ENCODE measurements around the gene EPHA8. TPM values are rescaled to one million over a fixed set of nuclear protein-coding genes. Genes with fewer than 3 reads are reported as not detected.

EPHA8 gene
- total and polyA plus RNA-seq, 9 of the 15 experiments (the other 6 are each of a cell fraction or from before 2014, with no cell fraction given) = not detected

DNA sequence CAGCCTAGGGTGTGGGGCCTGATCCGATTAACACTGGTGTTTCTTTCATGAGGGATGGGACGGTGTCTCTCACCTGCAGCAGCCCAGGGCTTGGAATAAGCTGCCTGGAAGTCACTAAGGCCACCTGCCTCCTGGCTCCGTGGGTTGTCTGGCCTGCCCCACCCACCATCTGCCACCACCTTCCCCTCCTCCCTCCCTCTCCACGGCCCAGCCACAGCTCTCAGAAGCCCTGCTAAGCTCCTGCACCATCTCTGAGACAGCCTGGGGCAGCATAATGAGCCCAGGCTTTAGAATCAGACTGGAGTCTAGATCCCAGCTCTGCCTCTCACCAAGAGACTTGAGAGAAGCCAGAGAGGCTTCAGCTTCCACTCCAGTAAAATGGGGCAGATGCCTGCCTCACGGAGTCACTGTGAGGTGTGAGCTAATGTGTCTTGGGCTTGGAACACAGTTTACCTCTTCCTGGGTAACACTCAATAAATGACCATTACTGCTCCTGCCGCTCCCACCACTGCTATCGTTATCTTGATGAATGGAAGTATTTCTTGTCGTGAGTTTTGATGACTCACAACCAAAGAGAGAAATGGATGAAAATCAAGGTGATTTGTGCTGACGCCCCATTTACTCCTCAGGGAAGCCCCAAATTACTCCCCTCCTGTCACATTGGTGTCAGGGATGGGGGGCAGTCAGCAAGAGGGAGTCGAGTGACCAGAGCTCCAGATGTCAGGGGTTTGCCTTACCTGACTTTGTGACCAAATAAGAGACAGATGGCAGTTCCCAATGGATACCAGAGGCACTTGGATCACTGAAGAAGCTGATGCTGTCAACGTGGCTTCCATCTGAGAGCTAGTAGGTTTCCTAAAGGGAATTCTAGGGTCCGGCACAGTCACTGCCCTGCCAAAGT lies 49.6 kb downstream of the EPHA8 start:
- Histone ChIP-seq H3K9me3 (replicated peaks; ENCODE audit: control insufficient read depth, insufficient read depth, low read depth, low read length) (no peaks in the 10 kb centered on the region), H4K20me1 (replicated peaks; ENCODE audit: control insufficient read depth, insufficient read depth, low read length) (peaks cover 21% of the 10 kb centered on the region), H3K79me2 (ENCODE audit: control insufficient read depth, insufficient read depth, low read length) (no peaks in the 10 kb centered on the region), H3K4me2 (ENCODE audit: insufficient read depth, low read length) (no peak overlapping the region), H3K4me3 (no peak overlapping the region), H2AFZ (ENCODE audit: low read depth, low read length) (no peak overlapping the region), H3K36me3 (ENCODE audit: control insufficient read depth, insufficient read depth, low read length) (no peaks in the 10 kb centered on the region), H3K9me1 (ENCODE audit: control insufficient read depth, insufficient read depth, low read length) (no peaks in the 10 kb centered on the region), H3K27me3 (ENCODE audit: control insufficient read depth in 2 of 2, insufficient read depth in 2 of 2, low read length in 2 of 2) (peaks cover 12 to 35% of the 10 kb centered on the region in 2 experiments; a peak in 4 of 5 replicates), H3K9ac (ENCODE audit: insufficient read depth in 1 of 2, low read depth in 2 of 2, low read length in 2 of 2) (no peak overlapping the region), H3K27ac (ENCODE audit: extremely low read depth, low read depth, low read length) (no peak overlapping the region), H3K4me1 (replicated peaks in 1 of 2; ENCODE audit: control insufficient read depth in 2 of 2, insufficient read depth in 2 of 2, low read length in 2 of 2) (peaks cover 0 to under 1% of the 10 kb centered on the region in 2 experiments; a peak in 2 of 5 replicates)
- in situ Hi-C loops (cut with MboI) = no loop called here
- ChIA-PET POLR2A (interaction anchor here (0.6 to 0.7 kb wide), 3 partner anchors 16 to 48 kb away, joined by 3 read pairs; no protein-coding TSS in a partner anchor), CTCF (ENCODE audit: low intra/inter-chr PET ratio) (interaction anchor here (0.6 kb wide), 1 partner anchor 299 kb away, joined by 5 read pairs; no protein-coding TSS in a partner anchor)
- no TSS peak for BruUV-seq (replicated peaks)
- ATAC-seq (no peak), DNase-seq (ENCODE audit: extremely low read depth in 1 of 4, low spot score in 3 of 4) (no peak), FAIRE-seq (no peak)
- intact Hi-C loops (cut with micrococcal nuclease) = no loop called here
- TF ChIP-seq BRD9 (IDR thresholded peaks at IDR 0.05; ENCODE audit: low read depth, partially characterized antibody) (no peak), ZNF121 (CRISPR knock-in tag; conservative IDR thresholded peaks at IDR 0.05) (no peak), ZNF316 (IDR thresholded peaks at IDR 0.05) (0 out of 2 replicates have a peak, but pooled peaks have one; percentile 25), FOSL1 (tag; conservative IDR thresholded peaks at IDR 0.05) (0 out of 2 replicates have a peak, but pooled peaks have one; percentile 21)
- TF ChIP-seq, protein P1, sequence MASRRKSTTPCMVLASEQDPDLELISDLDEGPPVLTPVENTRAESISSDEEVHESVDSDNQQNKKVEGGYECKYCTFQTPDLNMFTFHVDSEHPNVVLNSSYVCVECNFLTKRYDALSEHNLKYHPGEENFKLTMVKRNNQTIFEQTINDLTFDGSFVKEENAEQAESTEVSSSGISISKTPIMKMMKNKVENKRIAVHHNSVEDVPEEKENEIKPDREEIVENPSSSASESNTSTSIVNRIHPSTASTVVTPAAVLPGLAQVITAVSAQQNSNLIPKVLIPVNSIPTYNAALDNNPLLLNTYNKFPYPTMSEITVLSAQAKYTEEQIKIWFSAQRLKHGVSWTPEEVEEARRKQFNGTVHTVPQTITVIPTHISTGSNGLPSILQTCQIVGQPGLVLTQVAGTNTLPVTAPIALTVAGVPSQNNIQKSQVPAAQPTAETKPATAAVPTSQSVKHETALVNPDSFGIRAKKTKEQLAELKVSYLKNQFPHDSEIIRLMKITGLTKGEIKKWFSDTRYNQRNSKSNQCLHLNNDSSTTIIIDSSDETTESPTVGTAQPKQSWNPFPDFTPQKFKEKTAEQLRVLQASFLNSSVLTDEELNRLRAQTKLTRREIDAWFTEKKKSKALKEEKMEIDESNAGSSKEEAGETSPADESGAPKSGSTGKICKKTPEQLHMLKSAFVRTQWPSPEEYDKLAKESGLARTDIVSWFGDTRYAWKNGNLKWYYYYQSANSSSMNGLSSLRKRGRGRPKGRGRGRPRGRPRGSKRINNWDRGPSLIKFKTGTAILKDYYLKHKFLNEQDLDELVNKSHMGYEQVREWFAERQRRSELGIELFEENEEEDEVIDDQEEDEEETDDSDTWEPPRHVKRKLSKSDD (conservative IDR thresholded peaks at IDR 0.05; ENCODE audit: low read length) = no peak
- 0% methylated on average over 11 of the region's 12 CpGs for WGBS (ENCODE audit: insufficient coverage, low coverage, missing lambda C conversion rate)

Measured in K562 (cell line).